Endothelial cell of umbilical vein (primary cell): ENCODE measurements around the gene PCDHA7. TPM values are rescaled to one million over a fixed set of nuclear protein-coding genes. Genes with fewer than 3 reads are reported as not detected.
"Not testable (repeated sequence)": the region's sequence is repeated elsewhere in the genome, so short reads cannot be mapped to it uniquely, and the experiment has no call there.

ENCODE experiments used
- BruUV-seq: library from RNA; stranded (reverse); fragments of 400-500 nt; replicated peaks from 2 replicates; lab custom pipeline; 2021; lab: Mats Ljungman, UMichigan
- CTCF ChIA-PET: fragments of 300-600, 350-600 bp; sonication (Branson Sonifier 250); formaldehyde crosslinking; loops from one replicate; lab custom pipeline; 2021; ENCODE audit warnings: antibody characterized with exemption, inconsistent platforms; lab: Charles Lee
- POLR2A ChIA-PET: fragments of 300-600, 350-600 bp; sonication (Branson Sonifier 250); formaldehyde crosslinking; loops from one replicate; lab custom pipeline; 2021; ENCODE audit warnings: antibody characterized with exemption, inconsistent platforms; lab: Charles Lee
- DNase-seq: peaks from one replicate; pipeline ENCODE4 v3.0.0-alpha.2; 2011; ENCODE audit warnings: low read depth, low spot score
- FAIRE-seq: peaks from 2 replicates; lab custom pipeline; 2011; peaks lifted over from hg19 to GRCh38; lab: Jason Lieb, UNC
- H2AFZ ChIP-seq: 2 replicates; pipeline ENCODE4 v1.6.0; 2012; ENCODE audit warnings: low read depth, low read length, control low read depth, inconsistent platforms
- H3K27ac ChIP-seq: 2 replicates; pipeline ENCODE4 v1.5.1; 2011; ENCODE audit warnings: low read depth, mild to moderate bottlenecking, control low read depth, low read length, moderate library complexity; ENCODE audit not compliant: insufficient read depth
- H3K27me3 ChIP-seq, 2 experiments: 2 replicates each; pipeline versions ENCODE4 v1.6.0 to v1.6.1; 2011; ENCODE audit warnings: low read length in 2 of 2, mixed read lengths in 1 of 2; ENCODE audit not compliant: control insufficient read depth in 2 of 2, insufficient read depth in 2 of 2
- H3K36me3 ChIP-seq, 2 experiments: 2 replicates in 1 of 2; 3 replicates in 1 of 2; pipeline ENCODE4 v1.5.1; 2011; ENCODE audit warnings: low read length in 2 of 2, mild to moderate bottlenecking in 1 of 2, moderate library complexity in 1 of 2; ENCODE audit not compliant: control insufficient read depth in 2 of 2, insufficient read depth in 2 of 2; ENCODE audit errors: extremely low read depth in 1 of 2
- H3K4me1 ChIP-seq: 3 replicates; pipeline ENCODE4 v1.5.1; 2011; ENCODE audit warnings: mild to moderate bottlenecking, low read length; ENCODE audit not compliant: control insufficient read depth, insufficient read depth; ENCODE audit errors: extremely low read depth
- H3K4me2 ChIP-seq: 2 replicates; pipeline ENCODE4 v1.6.1; 2011; ENCODE audit warnings: low read length, control low read depth, mixed read lengths; ENCODE audit not compliant: insufficient read depth
- H3K4me3 ChIP-seq, 3 experiments: fragments of 200-600 bp in 1 of 3; sonication (generic), shearing (Covaris generic) in 1 of 3; replicated peaks in 1 of 3; 2 replicates each; pipeline ENCODE4 v1.5.1; 2011 to 2016; ENCODE audit warnings: control low read depth in 3 of 3, low read length in 3 of 3, mild to moderate bottlenecking in 2 of 3, inconsistent platforms in 1 of 3, low read depth in 1 of 3, moderate library complexity in 1 of 3; ENCODE audit not compliant: insufficient read depth in 1 of 3
- H3K79me2 ChIP-seq: 2 replicates; pipeline ENCODE4 v1.6.0; 2012; ENCODE audit warnings: low read length, inconsistent platforms; ENCODE audit not compliant: control insufficient read depth, insufficient read depth
- H3K9ac ChIP-seq: replicated peaks from 2 replicates; pipeline ENCODE3; 2011; ENCODE audit warnings: low read length, control low read depth; ENCODE audit not compliant: insufficient read depth; ENCODE audit errors: extremely low read depth
- H3K9me1 ChIP-seq: replicated peaks from 3 replicates; pipeline ENCODE4 v1.6.0; 2011; ENCODE audit warnings: mild to moderate bottlenecking, low read length; ENCODE audit not compliant: control insufficient read depth, insufficient read depth; ENCODE audit errors: extremely low read depth
- H3K9me3 ChIP-seq: replicated peaks from 2 replicates; pipeline ENCODE4 v1.5.1; 2012; ENCODE audit warnings: low read length, inconsistent platforms; ENCODE audit not compliant: control insufficient read depth, insufficient read depth
- H4K20me1 ChIP-seq: replicated peaks from 2 replicates; pipeline ENCODE3; 2011; ENCODE audit warnings: mild to moderate bottlenecking, low read length; ENCODE audit not compliant: control insufficient read depth, insufficient read depth; ENCODE audit errors: extremely low read depth
- CTCF ChIP-seq, 2 donors: IDR thresholded peaks; 1 replicate in 1 of 2; 2 replicates in 1 of 2; pipeline ENCODE4 v1.5.1; 2011; ENCODE audit warnings: low read length in 2 of 2, mild to moderate bottlenecking in 2 of 2, moderate library complexity in 2 of 2, control low read depth in 1 of 2, inconsistent platforms in 1 of 2, low read depth in 1 of 2; ENCODE audit not compliant: insufficient read depth in 1 of 2; ENCODE audit errors: extremely low read depth in 1 of 2
- EZH2 ChIP-seq: IDR thresholded peaks from 2 replicates; pipeline ENCODE4 v1.6.1; 2012; ENCODE audit warnings: borderline replicate concordance, low read depth, mild to moderate bottlenecking, moderate library complexity, low read length, inconsistent platforms; ENCODE audit not compliant: severe bottlenecking
- MAX ChIP-seq: IDR thresholded peaks from 2 replicates; pipeline ENCODE4 v1.6.1; 2011; ENCODE audit not compliant: insufficient read depth, insufficient read length
- MYC ChIP-seq: IDR thresholded peaks from one replicate; pipeline ENCODE4 v1.6.1; 2011; ENCODE audit warnings: mild to moderate bottlenecking, low read depth, low read length
- POLR2A ChIP-seq: IDR thresholded peaks from 2 replicates; pipeline ENCODE4 v1.6.1; 2012; ENCODE audit warnings: low read depth, mild to moderate bottlenecking, control low read depth, low read length
- POLR2AphosphoS5 ChIP-seq: IDR thresholded peaks from 2 replicates; pipeline ENCODE4 v1.6.1; 2012; ENCODE audit warnings: low read depth, mild to moderate bottlenecking, control low read depth, low read length, moderate library complexity; ENCODE audit not compliant: insufficient read depth
- dilution Hi-C: fragments of 300-500 bp; cut with MboI; formaldehyde crosslinking; loops from one replicate; pipeline ENCODE4 v1.15.0; 2019; ENCODE audit warnings: low sequenced_read_pairs; ENCODE audit not compliant: extremely low pct_ligation_motif_present
- intact Hi-C: fragments of 100-400 bp; cut with micrococcal nuclease; formaldehyde crosslinking; loops from one replicate; pipeline ENCODE4 v1.10.0; 2022
- polyA plus RNA-seq, 4 experiments: library from polyadenylated mRNA; depleted of rRNA in 3 of 4; stranded (reverse) in 3 of 4; unstranded in 1 of 4; fragments of >200 nt; gene quantifications; 2 replicates each; pipeline versions ENCODE4 v1.2.1 to v1.2.3, GENCODE V29; 2011 to 2012; ENCODE audit warnings: missing spikeins in 1 of 4
- total RNA-seq: library from RNA; stranded (reverse); gene quantifications from 2 replicates; pipeline ENCODE4 v1.2.3, GENCODE V29; 2021

Gene PCDHA7
- total and polyA plus RNA-seq, 2 donors (not counting 3 experiments of a cell fraction or from before 2014, with no cell fraction given): 0.07 TPM; not detected in 1

- no peak within 1 kb of the TSS for H3K27ac ChIP-seq
- DNase-seq (no peak), FAIRE-seq (no peak)
- no peak within 1 kb of the TSS for H3K9ac ChIP-seq
- H3K4me1 ChIP-seq: no peaks in the 10 kb centered on the region
- no peaks in the 10 kb centered on the region for H3K36me3 ChIP-seq
- H3K79me2 ChIP-seq: no peaks in the 10 kb centered on the region
- CTCF ChIA-PET: interaction anchor here (1.2 to 1.3 kb wide), 2 partner anchors 10 to 42 kb away, joined by 3 to 4 read pairs; partner anchors contain the start of gene PCDHA6
- no peaks in the 10 kb centered on the region for H4K20me1 ChIP-seq
- peaks cover 0 to 6% of the 10 kb centered on the region in 2 experiments for H3K27me3 ChIP-seq
- peaks cover 4% of the 10 kb centered on the region for H3K9me3 ChIP-seq
- no peak within 1 kb of the TSS for H3K4me2 ChIP-seq
- TF ChIP-seq POLR2AphosphoS5: no peak
- no peak for TF ChIP-seq MAX
- no peak for TF ChIP-seq EZH2
- no peak for TF ChIP-seq POLR2A
- TF ChIP-seq CTCF (IDR thresholded peaks at IDR 0.05; ENCODE audit: extremely low read depth in 1 of 2, insufficient read depth in 1 of 2, low read depth in 1 of 2, low read length in 2 of 2): no peak
- TF ChIP-seq MYC: no peak
- dilution Hi-C loops: no loop called here
- no peak within 1 kb of the TSS for H3K4me3 ChIP-seq
- no TSS peak for BruUV-seq
- intact Hi-C loops: no loop called here
- POLR2A ChIA-PET: no interaction called here
- H3K9me1 ChIP-seq: no peaks in the 10 kb centered on the region
- no peak within 1 kb of the TSS for H2AFZ ChIP-seq
Measured at GRCh38 chr5:140785905-140786686, 48.0 kb upstream of the PCDHA7 start, which contains the start of gene PCDHA1. PCDHA1 (plus strand) TSS chr5:140786140.

DNA sequence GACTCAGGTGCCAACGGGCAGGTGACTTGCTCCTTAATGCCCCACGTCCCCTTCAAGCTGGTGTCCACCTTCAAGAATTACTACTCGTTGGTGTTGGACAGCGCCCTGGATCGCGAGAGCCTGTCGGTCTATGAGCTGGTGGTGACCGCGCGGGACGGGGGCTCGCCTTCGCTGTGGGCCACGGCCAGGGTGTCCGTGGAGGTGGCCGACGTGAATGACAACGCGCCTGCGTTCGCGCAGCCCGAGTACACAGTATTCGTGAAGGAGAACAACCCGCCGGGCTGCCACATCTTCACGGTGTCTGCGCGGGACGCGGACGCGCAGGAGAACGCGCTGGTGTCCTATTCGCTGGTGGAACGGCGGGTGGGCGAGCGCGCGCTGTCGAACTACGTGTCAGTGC lies 46.6 kb upstream of the PCDHA7 start:
- H3K9me1 ChIP-seq, dilution Hi-C loops, DNase-seq, H3K4me3 ChIP-seq, H3K79me2 ChIP-seq, intact Hi-C loops, H3K9me3 ChIP-seq, H3K4me2 ChIP-seq, H3K9ac ChIP-seq, H3K27ac ChIP-seq, H2AFZ ChIP-seq, BruUV-seq, H4K20me1 ChIP-seq, FAIRE-seq, H3K36me3 ChIP-seq, CTCF ChIA-PET, H3K4me1 ChIP-seq, POLR2A ChIA-PET, H3K27me3 ChIP-seq: not testable (repeated sequence)

DNA sequence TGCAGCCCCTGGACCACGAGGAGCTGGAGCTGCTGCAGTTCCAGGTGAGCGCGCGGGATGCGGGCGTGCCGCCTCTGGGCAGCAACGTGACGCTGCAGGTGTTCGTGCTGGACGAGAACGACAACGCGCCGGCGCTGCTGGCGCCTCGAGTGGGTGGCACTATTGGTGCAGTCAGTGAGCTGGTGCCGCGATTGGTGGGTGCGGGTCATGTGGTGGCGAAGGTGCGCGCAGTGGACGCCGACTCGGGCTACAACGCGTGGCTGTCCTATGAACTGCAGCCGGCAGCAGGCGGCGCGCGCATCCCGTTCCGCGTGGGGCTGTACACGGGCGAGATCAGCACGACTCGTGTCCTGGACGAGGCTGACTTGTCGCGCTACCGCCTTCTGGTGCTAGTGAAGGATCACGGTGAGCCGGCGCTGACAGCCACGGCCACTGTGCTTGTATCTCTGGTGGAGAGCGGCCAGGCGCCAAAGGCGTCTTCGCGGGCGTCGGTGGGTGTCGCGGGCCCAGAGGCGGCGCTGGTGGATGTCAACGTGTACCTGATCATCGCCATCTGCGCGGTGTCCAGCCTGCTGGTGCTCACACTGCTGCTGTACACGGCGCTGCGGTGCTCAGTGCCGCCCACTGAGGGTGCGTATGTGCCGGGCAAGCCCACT lies 46.1 kb upstream of the PCDHA7 start:
- FAIRE-seq, H3K79me2 ChIP-seq, dilution Hi-C loops, H3K4me3 ChIP-seq, DNase-seq, H3K27ac ChIP-seq, H2AFZ ChIP-seq, POLR2A ChIA-PET, H3K9me3 ChIP-seq, H3K9ac ChIP-seq, H3K9me1 ChIP-seq, H3K4me2 ChIP-seq, CTCF ChIA-PET, H3K36me3 ChIP-seq, BruUV-seq, H4K20me1 ChIP-seq, H3K27me3 ChIP-seq, H3K4me1 ChIP-seq, intact Hi-C loops: not testable (repeated sequence)
